GM18868 (cell line): ENCODE data around the gene ABCA4.

Experiments
- ATAC-seq: cut with Tn5 transposase; IDR thresholded peaks from one replicate; pipeline ENCODE4 v1.9.1; 2021; ENCODE audit warnings: mild to moderate bottlenecking, moderate library complexity; ENCODE audit not compliant: unreplicated experiment

Gene ABCA4

DNA sequence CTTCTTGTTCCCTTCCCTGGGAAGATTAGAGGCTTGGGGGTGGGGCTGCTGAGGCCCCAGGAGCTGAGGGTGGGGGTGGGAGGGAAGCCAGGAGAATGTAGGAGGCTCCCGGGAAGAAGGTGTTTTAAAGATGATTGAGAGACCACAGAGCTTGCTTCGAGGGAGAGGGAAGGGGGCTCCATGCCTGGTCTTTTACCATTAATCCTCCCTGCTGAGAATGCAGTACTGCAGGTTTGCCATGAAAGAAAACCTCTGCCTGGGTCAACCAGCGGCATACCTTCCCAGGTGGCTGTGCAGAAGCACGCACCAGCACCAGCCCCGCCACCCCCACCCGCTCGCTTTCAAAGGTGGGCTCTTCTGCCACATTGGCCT is 15.4 kb downstream of the ABCA4 start:
- no peak for ATAC-seq

GRCh38 chr1:94104776-94105580 is 16.0 kb downstream of the ABCA4 start:
- ATAC-seq: no peak

- ATAC-seq: no peak
These were observed 16.7 kb downstream of the ABCA4 start for GRCh38 chr1:94104127-94104684.

GRCh38 chr1:94103608-94104007 is 17.3 kb downstream of the ABCA4 start:
- no peak for ATAC-seq

- no peak for ATAC-seq
These were observed 19.1 kb downstream of the ABCA4 start for GRCh38 chr1:94101613-94102525.

DNA sequence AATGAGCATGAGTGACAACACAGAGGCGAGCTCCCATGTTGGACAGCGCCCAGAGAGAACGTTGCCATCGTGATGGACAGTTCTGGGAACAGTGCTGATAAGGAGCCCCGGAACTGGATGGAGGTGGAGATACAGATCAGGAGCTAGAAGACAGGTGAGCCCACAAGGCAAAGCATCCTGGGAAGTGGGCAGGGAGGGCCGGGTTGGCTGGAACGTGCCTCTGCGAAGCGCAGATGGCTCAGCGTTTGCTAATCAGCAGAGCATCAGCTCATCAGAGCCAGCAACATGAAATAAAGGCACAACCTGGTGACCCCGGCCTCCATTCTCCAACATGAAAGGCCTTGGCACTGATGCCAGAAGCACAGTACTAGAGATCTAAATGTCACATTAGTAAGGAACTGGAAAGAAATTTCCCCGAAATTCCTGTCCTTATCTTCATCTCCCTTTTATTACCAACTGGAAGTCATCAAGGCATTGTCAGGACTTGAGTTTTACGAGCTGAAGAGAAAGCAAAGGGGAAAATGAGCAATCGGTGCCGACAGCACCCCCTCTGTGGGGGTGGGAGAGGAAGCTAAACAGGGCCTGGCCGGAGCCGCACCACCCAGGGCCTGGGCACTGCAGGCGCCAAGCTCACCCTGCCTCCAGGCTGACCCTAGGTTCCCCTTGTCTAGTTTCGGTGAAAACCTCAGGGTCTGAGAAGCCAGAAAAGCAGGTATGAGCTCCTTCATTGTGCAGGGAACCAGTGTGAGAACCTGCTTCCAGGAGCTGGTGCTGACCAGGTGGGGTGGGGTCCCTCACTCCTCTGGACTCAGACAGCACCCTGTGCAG is 19.9 kb downstream of the ABCA4 start:
- ATAC-seq: no peak

DNA sequence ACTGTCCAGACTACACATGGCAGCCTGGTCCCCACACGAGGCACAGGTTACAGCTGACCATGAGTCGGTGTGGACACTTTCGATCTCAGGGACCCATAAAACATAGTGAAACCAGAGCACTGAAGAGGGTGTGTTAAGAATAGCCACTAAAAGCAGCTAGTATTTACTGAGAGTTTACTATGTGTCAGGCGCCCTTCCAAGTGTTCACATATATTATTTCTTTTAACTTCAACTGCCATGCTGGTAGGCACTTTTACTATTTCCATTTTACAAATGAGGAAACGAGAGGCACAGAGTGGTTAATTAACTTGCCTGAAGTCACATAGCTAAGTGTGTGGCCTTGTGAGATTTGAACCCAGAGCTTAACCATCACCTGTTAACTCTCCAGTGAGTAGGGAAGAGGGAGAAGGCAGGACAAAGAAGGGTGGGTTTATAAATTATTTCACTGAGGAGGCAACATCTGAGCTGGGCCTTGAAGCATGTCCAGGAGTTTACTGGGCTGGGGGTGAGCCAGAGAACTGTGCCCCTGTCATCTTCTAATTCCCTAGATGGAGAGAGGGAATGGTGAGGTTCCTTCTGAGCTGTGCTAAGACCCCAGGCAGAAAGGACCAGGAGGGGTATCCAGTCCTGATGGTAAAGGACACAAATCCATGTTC is 20.7 kb downstream of the ABCA4 start:
- no peak for ATAC-seq

- no peak for ATAC-seq
These were observed 21.6 kb downstream of the ABCA4 start for GRCh38 chr1:94099303-94099702.

DNA sequence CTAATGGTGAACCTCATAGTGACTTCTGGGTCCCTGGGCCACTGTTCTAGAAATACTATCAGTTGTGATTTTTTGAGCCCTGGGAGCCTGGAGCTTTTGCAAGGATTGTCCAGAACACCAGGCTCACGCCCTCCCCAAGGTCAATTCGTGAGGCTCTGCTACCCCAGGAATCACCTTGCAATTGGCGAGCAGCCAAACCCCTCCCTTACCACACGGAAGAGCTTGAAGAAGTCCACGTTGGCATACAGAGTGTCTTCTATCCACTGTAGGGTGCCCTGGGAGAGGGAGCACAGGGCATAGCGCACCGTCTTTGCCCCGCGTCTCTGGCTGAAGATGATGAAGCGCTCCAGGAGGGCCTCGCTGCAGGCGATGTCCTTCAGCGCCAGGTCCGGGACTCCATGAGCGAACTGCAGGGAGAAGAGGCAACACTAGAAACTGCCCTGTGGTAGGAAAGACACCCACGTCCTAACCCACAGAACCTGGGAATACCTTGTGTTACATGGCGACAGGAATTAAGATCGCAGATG is 22.3 kb downstream of the ABCA4 start:
- ATAC-seq: no peak

- no peak for ATAC-seq
These were observed 24.0 kb downstream of the ABCA4 start for GRCh38 chr1:94096797-94097549.

- ATAC-seq: no peak
These were observed 25.0 kb downstream of the ABCA4 start for GRCh38 chr1:94095744-94096469.

GRCh38 chr1:94095112-94095637 is 25.8 kb downstream of the ABCA4 start:
- ATAC-seq: no peak

- ATAC-seq: no peak
These were observed 26.4 kb downstream of the ABCA4 start for GRCh38 chr1:94094469-94095111.

DNA sequence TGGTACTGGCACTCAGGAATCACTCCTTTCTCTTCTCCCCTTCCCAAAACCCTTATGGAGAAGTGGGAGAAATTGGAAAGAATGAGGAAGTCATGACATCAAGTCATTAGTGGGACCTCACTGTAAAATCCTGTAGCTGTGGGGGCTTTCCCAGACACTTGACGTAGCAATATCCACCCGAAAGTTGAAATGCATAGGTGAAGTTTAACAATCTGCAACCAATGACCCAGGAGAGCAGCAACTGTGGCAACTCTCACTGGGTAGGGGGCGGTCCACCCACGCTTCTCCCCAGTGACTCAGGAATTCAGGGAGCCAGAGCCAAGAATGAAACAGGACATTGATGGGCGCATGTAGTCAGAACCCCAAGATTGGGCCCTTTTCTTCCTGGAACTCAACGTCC is 27.0 kb downstream of the ABCA4 start:
- no peak for ATAC-seq

GRCh38 chr1:94093396-94093795 is 27.6 kb downstream of the ABCA4 start:
- no peak for ATAC-seq

- ATAC-seq: no peak
These were observed 28.7 kb downstream of the ABCA4 start for GRCh38 chr1:94092210-94092613.

DNA sequence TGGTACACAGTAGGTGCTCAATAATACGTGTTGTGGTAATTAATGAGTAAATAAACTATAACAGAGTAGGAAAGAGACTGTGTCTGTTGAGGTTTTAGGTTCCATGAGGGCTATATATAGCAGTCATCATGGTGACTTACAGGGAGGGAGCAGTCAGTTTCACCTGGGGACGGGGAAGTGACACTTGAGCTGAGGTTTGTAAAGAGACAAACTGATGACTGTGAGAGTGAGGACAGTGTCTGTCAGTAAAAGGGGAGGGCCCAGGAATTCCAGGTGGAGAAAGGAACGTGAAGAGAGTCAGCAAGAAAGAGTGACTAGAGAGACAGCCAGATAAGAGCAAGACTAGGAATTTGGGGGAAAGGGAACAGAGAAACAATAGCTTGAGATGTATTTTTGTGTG is 30.2 kb downstream of the ABCA4 start:
- no peak for ATAC-seq

DNA sequence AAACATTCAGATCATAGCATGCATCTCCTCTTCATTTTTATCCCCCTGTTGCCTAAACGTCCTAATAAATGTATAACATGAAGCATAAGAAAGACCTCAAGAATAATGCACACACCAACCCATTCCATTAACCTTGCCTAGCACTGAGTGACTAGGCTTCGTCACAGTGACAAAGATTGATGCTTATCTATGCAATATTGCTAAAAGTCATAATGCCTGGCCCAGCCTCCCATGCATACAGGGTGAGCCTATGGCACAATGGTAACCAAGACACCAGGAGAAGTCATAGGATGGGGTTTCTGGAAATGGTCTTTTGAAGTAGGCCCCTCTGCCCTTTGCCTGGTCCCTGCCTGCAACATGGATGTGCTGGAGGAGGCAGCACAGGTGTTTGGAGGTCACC is 33.8 kb downstream of the ABCA4 start:
- ATAC-seq: no peak
